Measurements from ENCODE around the gene CHN2.

Gene CHN2

GRCh38 chr7:29236649-29237048 lies 42.1 kb downstream of the CHN2 start:
- no peak for TF ChIP-seq CTCF (conservative IDR thresholded peaks at IDR 0.05)
- no peak overlapping the region for H3K27ac ChIP-seq

- TF ChIP-seq CTCF (conservative IDR thresholded peaks at IDR 0.05), result no peak
- no peak overlapping the region for H3K27ac ChIP-seq
Measured at GRCh38 chr7:29237489-29237888, 42.9 kb downstream of the CHN2 start.

- no peak for TF ChIP-seq CTCF (conservative IDR thresholded peaks at IDR 0.05)
- H3K27ac ChIP-seq, result no peak overlapping the region
Measured at GRCh38 chr7:29239638-29240037, 45.1 kb downstream of the CHN2 start.

- no peak for TF ChIP-seq CTCF (conservative IDR thresholded peaks at IDR 0.05)
- H3K27ac ChIP-seq, result no peak overlapping the region
Measured at GRCh38 chr7:29242265-29242664, 47.7 kb downstream of the CHN2 start.

GRCh38 chr7:29243910-29244655 lies 49.5 kb downstream of the CHN2 start:
- no peak; the same call in 1 of the 2 replicates for TF ChIP-seq CTCF (conservative IDR thresholded peaks at IDR 0.05)
- no peak overlapping the region for H3K27ac ChIP-seq

GRCh38 chr7:29247224-29247962 lies 52.8 kb downstream of the CHN2 start:
- H3K27ac ChIP-seq, result no peak overlapping the region
- no peak for TF ChIP-seq CTCF (conservative IDR thresholded peaks at IDR 0.05)

GRCh38 chr7:29247963-29248236 lies 53.3 kb downstream of the CHN2 start:
- no peak overlapping the region for H3K27ac ChIP-seq
- no peak for TF ChIP-seq CTCF (conservative IDR thresholded peaks at IDR 0.05)

All from VCaP (cell line).